K562 (cell line): ENCODE results near the gene CCDC47.

ENCODE experiments used
- CHD1 ChIP-seq: fragments of 200-600 bp; sonication (generic); IDR thresholded peaks from one replicate; pipeline ENCODE4 v1.6.1; 2012; ENCODE audit warnings: mild to moderate bottlenecking, moderate library complexity, low read length, inconsistent platforms
- CTCF ChIP-seq, 3 experiments: IDR thresholded peaks in 2 of 3; conservative IDR thresholded peaks in 1 of 3; 2 replicates each; pipeline ENCODE4 v1.5.1; 2011 to 2012; ENCODE audit warnings: low read length in 3 of 3, mild to moderate bottlenecking in 3 of 3, control low read depth in 2 of 3, improper control_type of control experiment in 1 of 3, inconsistent platforms in 1 of 3, low read depth in 1 of 3, mixed read lengths in 1 of 3, moderate library complexity in 1 of 3; ENCODE audit not compliant: insufficient read depth in 2 of 3
- FOSL1 ChIP-seq: fragments of 200-800 bp; sonication (Bioruptor generic); conservative IDR thresholded peaks from 2 replicates; pipeline ENCODE4 v1.6.1; 2016; ENCODE audit warnings: missing genetic modification characterization, missing compliant biosample characterization
- MXD1 ChIP-seq: fragments of 250-450 bp; sonication (Bioruptor Pico); IDR thresholded peaks from 2 replicates; pipeline ENCODE4 v1.8.0; 2021; ENCODE audit warnings: borderline replicate concordance, mild to moderate bottlenecking, moderate library complexity; ENCODE audit not compliant: poor library complexity, severe bottlenecking
- MYC ChIP-seq, 2 experiments: fragments of 250-450 bp in 1 of 2; sonication (Bioruptor Pico) in 1 of 2; IDR thresholded peaks; 2 replicates each; pipeline versions ENCODE4 v1.5.1 to v1.6.1; 2012 to 2021; ENCODE audit warnings: low read depth in 2 of 2, borderline replicate concordance in 1 of 2, improper control_type of control experiment in 1 of 2, low read length in 1 of 2, mild to moderate bottlenecking in 1 of 2, moderate library complexity in 1 of 2
- ZNF431 ChIP-seq: sonication (generic); formaldehyde crosslinking; IDR thresholded peaks from 2 replicates; pipeline ENCODE4 v1.8.0; 2022; ENCODE audit warnings: mild to moderate bottlenecking, missing genetic modification reagents

GRCh38 chr17:63792055-63792729, 18.8 kb upstream of the CCDC47 start:
- TF ChIP-seq ZNF431 (CRISPR knock-in tag), result no peak
- TF ChIP-seq CHD1, result no peak
- no peak for TF ChIP-seq CTCF (IDR thresholded peaks at IDR 0.05 in 2 of 3, conservative IDR thresholded peaks at IDR 0.05 in 1 of 3; ENCODE audit: insufficient read depth in 2 of 3, low read depth in 1 of 3, low read length in 3 of 3)
- no peak for TF ChIP-seq MXD1 (CRISPR knock-in tag)
- no peak for TF ChIP-seq MYC (IDR thresholded peaks at IDR 0.05; ENCODE audit: low read depth, low read length)
- no peak for TF ChIP-seq MYC (CRISPR knock-in tag; IDR thresholded peaks at IDR 0.05; ENCODE audit: borderline replicate concordance, low read depth)
- TF ChIP-seq FOSL1 (tag), result no peak
